Trophoblast cell (in vitro differentiated cells and primary cell): ENCODE results near the gene ARAF.

Experiments used
- DNase-seq, 2 donors: peaks; one replicate each; pipeline ENCODE4 v3.0.0-alpha.2; 2016
- H2AFZ ChIP-seq: 2 replicates; pipeline ENCODE4 v1.6.1; 2013; ENCODE audit warnings: low read length, moderate library complexity, mild to moderate bottlenecking; ENCODE audit not compliant: insufficient read depth, poor library complexity
- H2AK5ac ChIP-seq: 2 replicates; pipeline ENCODE4 v1.6.1; 2013; ENCODE audit warnings: mild to moderate bottlenecking, low read length
- H2BK120ac ChIP-seq: 2 replicates; pipeline ENCODE4 v1.6.1; 2013; ENCODE audit warnings: low read length, mild to moderate bottlenecking, moderate library complexity; ENCODE audit not compliant: insufficient read depth, poor library complexity
- H2BK12ac ChIP-seq: 2 replicates; pipeline ENCODE4 v1.6.1; 2013; ENCODE audit warnings: mild to moderate bottlenecking, low read length, moderate library complexity
- H2BK5ac ChIP-seq: 2 replicates; pipeline ENCODE4 v1.6.1; 2013; ENCODE audit warnings: low read length, low read depth, moderate library complexity, mild to moderate bottlenecking; ENCODE audit not compliant: poor library complexity
- H3K14ac ChIP-seq: 2 replicates; pipeline ENCODE4 v1.6.1; 2013; ENCODE audit warnings: mild to moderate bottlenecking, low read length
- H3K18ac ChIP-seq: 2 replicates; pipeline ENCODE4 v1.6.1; 2013; ENCODE audit warnings: mild to moderate bottlenecking, low read length
- H3K23ac ChIP-seq: 2 replicates; pipeline ENCODE4 v1.6.1; 2013; ENCODE audit warnings: low read length
- H3K27ac ChIP-seq: 2 replicates; pipeline ENCODE4 v1.5.1; 2013; ENCODE audit warnings: low read depth, mild to moderate bottlenecking, inconsistent platforms, low read length, moderate library complexity
- H3K27me3 ChIP-seq: 2 replicates; pipeline ENCODE4 v1.6.1; 2013; ENCODE audit warnings: inconsistent platforms, mild to moderate bottlenecking, low read length, moderate library complexity; ENCODE audit not compliant: insufficient read depth
- H3K36me3 ChIP-seq, 2 experiments: 1 replicate in 1 of 2; 2 replicates in 1 of 2; pipeline ENCODE4 v1.6.1; 2013; ENCODE audit warnings: low read length in 2 of 2, mild to moderate bottlenecking in 2 of 2, moderate library complexity in 1 of 2; ENCODE audit not compliant: insufficient read depth in 2 of 2, control insufficient read depth in 1 of 2
- H3K4ac ChIP-seq: 2 replicates; pipeline ENCODE4 v1.6.1; 2013; ENCODE audit warnings: low read depth, mild to moderate bottlenecking, low read length, moderate library complexity
- H3K4me1 ChIP-seq, 2 experiments: 1 replicate in 1 of 2; 2 replicates in 1 of 2; pipeline ENCODE4 v1.6.1; 2013; ENCODE audit warnings: low read length in 2 of 2, mild to moderate bottlenecking in 2 of 2, moderate library complexity in 1 of 2; ENCODE audit not compliant: insufficient read depth in 2 of 2, control insufficient read depth in 1 of 2
- H3K4me2 ChIP-seq: 2 replicates; pipeline ENCODE4 v1.6.1; 2013; ENCODE audit warnings: inconsistent platforms, mild to moderate bottlenecking, low read length, moderate library complexity
- H3K4me3 ChIP-seq: 2 replicates; pipeline ENCODE4 v1.5.1; 2013; ENCODE audit warnings: mild to moderate bottlenecking, low read depth, low read length, inconsistent platforms
- H3K79me1 ChIP-seq: one replicate; pipeline ENCODE4 v1.6.1; 2013; ENCODE audit warnings: low read length
- H3K79me2 ChIP-seq: 2 replicates; pipeline ENCODE4 v1.6.1; 2013; ENCODE audit warnings: low read length, mild to moderate bottlenecking; ENCODE audit not compliant: control insufficient read depth, insufficient read depth, poor library complexity
- H3K9ac ChIP-seq: 2 replicates; pipeline ENCODE4 v1.6.1; 2013; ENCODE audit warnings: mild to moderate bottlenecking, low read length
- H3K9me3 ChIP-seq: 2 replicates; pipeline ENCODE4 v1.6.1; 2013; ENCODE audit warnings: low read depth, mild to moderate bottlenecking, control low read depth, inconsistent platforms, low read length; ENCODE audit not compliant: insufficient read depth
- H4K12ac ChIP-seq: 2 replicates; pipeline ENCODE4 v1.6.1; 2013; ENCODE audit warnings: low read depth, mild to moderate bottlenecking, low read length, moderate library complexity
- H4K8ac ChIP-seq: 2 replicates; pipeline ENCODE4 v1.6.1; 2013; ENCODE audit warnings: low read depth, mild to moderate bottlenecking, low read length, moderate library complexity
- H4K91ac ChIP-seq: one replicate; pipeline ENCODE4 v1.6.1; 2013; ENCODE audit warnings: low read depth, mild to moderate bottlenecking, low read length, moderate library complexity
- WGBS: extraction: QIAGEN DNeasy Blood & Tissue Kit; methylation state at CpG from one replicate; pipeline ENCODE4 v1.1.7; 2013; ENCODE audit warnings: missing lambda C conversion rate; ENCODE audit not compliant: insufficient read length, insufficient coverage; ENCODE audit errors: extremely low coverage; 5-methylcytosine and 5-hydroxymethylcytosine counted together

Gene ARAF

DNA sequence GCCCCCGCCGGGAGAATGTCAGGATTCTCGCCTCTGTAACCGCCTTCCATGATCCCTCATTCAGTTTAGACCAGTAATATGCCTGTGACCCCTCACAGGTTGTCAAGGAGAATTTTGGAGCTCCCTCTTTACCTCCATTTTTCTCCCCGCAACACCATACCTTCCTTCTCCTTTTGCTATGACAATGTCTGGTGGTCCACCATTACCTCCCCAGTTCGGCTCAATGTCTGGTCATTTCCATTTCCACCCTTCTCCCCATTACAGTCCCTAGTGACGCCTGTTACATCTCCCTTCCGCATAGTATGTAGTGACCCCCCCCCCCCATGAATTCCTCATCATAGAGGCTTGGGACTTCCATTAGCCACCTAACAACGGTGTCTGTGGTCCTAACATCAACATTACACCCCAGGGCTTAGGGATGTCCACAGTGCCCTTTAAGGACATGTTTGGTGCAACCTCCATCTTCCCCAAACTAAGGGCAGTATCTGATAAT, 700 bp downstream of the ARAF start:
- Histone ChIP-seq H2BK12ac (no peak overlapping the region), H3K23ac (no peak overlapping the region), H4K12ac (no peak overlapping the region), H3K9me3 (no peaks in the 10 kb centered on the region), H3K18ac (peak overlapping the region; percentile 59), H3K27ac (no peak overlapping the region), H4K8ac (no peak overlapping the region), H3K4me2 (peak overlapping the region; percentile 93), H3K79me2 (peaks cover 2% of the 10 kb centered on the region), H4K91ac (peak overlapping the region; percentile 2), H3K4me3 (peak overlapping the region; percentile 92), H2BK5ac (no peak overlapping the region), H2BK120ac (no peak overlapping the region), H3K4ac (peak overlapping the region; percentile 1), H3K9ac (peak overlapping the region; percentile 80), H2AFZ (no peak overlapping the region), H3K27me3 (no peaks in the 10 kb centered on the region), H3K36me3 (peaks cover 15 to 23% of the 10 kb centered on the region in 2 experiments), H2AK5ac (no peak overlapping the region), H3K79me1 (peaks cover 8% of the 10 kb centered on the region), H3K14ac (no peak overlapping the region), H3K4me1 (peaks cover 3% of the 10 kb centered on the region in 2 experiments)
- no CpG with 5 or more reads among the region's 9 CpGs for WGBS
- DNase-seq, result no peak

DNA sequence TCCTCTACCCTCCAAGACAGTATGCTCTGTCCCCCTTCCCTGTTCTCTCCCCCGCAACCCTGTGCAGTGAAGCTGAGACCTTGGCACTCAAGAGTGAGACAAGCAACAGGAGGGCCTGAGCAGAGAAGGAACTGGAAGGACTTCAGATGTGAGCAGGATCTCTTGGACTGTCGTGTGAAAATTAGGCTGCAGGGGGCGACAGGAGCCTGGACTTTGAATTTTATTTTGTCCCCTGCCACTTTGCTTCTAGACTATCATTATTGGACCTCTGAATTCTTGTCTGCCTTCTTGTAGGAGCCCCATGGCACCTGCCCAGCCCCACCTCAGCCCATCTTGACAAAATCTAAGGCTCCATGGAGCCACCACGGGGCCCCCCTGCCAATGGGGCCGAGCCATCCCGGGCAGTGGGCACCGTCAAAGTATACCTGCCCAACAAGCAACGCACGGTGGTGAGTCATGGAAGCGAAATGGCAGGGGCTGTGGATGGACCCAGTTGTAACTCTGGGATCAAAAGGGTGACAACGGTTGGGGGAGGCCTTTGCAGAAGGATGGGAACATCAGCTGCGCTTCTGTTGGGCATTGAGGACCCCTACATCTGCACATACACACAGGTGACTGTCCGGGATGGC, 1.7 kb downstream of the ARAF start:
- H3K4me1 ChIP-seq, result peaks cover 3% of the 10 kb centered on the region in 2 experiments

DNA sequence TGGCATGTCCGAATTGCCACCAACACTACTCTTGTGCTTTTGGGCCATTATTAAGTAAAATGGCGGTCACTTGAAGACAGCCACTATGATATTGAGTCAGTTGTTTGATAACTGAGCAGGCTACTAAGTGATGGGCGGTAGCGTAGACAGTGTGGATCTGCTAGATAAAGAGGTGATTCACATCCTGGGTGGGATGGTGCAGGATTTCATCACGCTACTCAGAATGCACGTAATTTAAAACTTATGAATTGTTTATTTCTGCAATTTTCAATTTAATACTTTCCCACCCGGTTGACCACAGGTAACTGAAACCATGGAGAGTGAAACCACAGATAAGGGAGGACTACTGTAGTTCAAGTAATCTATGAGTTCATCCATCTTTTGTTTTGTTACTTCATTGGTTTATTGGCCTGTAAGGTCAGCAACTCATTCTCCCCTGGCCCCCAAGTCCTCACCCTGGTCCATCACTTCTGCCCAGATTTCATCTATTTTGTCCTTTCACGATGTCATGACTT, 2.9 kb downstream of the ARAF start:
- no peak overlapping the region for H2BK120ac ChIP-seq
- WGBS, result no CpG with 5 or more reads among the region's 8 CpGs
- no peaks in the 10 kb centered on the region for H3K9me3 ChIP-seq
- no peak overlapping the region for H3K27ac ChIP-seq
- no peak overlapping the region for H2AK5ac ChIP-seq
- H3K4me2 ChIP-seq, result no peak overlapping the region
- no peak overlapping the region for H4K91ac ChIP-seq
- no peak overlapping the region for H4K12ac ChIP-seq
- no peak overlapping the region for H3K23ac ChIP-seq
- no peak overlapping the region for H4K8ac ChIP-seq
- peaks cover 26 to 38% of the 10 kb centered on the region in 2 experiments for H3K36me3 ChIP-seq
- H2BK5ac ChIP-seq, result no peak overlapping the region
- no peak overlapping the region for H3K4ac ChIP-seq
- H3K27me3 ChIP-seq, result no peaks in the 10 kb centered on the region
- no peak for DNase-seq
- no peak overlapping the region for H2BK12ac ChIP-seq
- H3K4me3 ChIP-seq, result no peak overlapping the region
- H3K4me1 ChIP-seq, result peaks cover 3% of the 10 kb centered on the region in 2 experiments
- H3K9ac ChIP-seq, result no peak overlapping the region
- H3K18ac ChIP-seq, result no peak overlapping the region
- no peak overlapping the region for H2AFZ ChIP-seq
- H3K79me1 ChIP-seq, result peaks cover 8% of the 10 kb centered on the region
- H3K79me2 ChIP-seq, result peaks cover 2% of the 10 kb centered on the region
- H3K14ac ChIP-seq, result no peak overlapping the region

More for the DNA sequence above, 1.7 kb downstream of the ARAF start:
- Histone ChIP-seq H3K4ac (no peak overlapping the region), H3K27me3 (no peaks in the 10 kb centered on the region), H4K12ac (no peak overlapping the region), H2AFZ (no peak overlapping the region), H2AK5ac (no peak overlapping the region), H3K9ac (no peak overlapping the region), H2BK12ac (no peak overlapping the region), H3K79me2 (peaks cover 2% of the 10 kb centered on the region), H3K79me1 (peaks cover 8% of the 10 kb centered on the region), H3K27ac (no peak overlapping the region), H3K4me2 (no peak overlapping the region), H3K18ac (no peak overlapping the region), H3K4me3 (no peak overlapping the region), H2BK120ac (no peak overlapping the region), H3K23ac (no peak overlapping the region), H3K14ac (no peak overlapping the region), H4K8ac (no peak overlapping the region), H4K91ac (no peak overlapping the region), H3K36me3 (peaks cover 21 to 32% of the 10 kb centered on the region in 2 experiments), H2BK5ac (no peak overlapping the region), H3K9me3 (no peaks in the 10 kb centered on the region)
- DNase-seq, result peak in 1 of 2 donors; percentile 19
- no CpG with 5 or more reads among the region's 13 CpGs for WGBS

DNA sequence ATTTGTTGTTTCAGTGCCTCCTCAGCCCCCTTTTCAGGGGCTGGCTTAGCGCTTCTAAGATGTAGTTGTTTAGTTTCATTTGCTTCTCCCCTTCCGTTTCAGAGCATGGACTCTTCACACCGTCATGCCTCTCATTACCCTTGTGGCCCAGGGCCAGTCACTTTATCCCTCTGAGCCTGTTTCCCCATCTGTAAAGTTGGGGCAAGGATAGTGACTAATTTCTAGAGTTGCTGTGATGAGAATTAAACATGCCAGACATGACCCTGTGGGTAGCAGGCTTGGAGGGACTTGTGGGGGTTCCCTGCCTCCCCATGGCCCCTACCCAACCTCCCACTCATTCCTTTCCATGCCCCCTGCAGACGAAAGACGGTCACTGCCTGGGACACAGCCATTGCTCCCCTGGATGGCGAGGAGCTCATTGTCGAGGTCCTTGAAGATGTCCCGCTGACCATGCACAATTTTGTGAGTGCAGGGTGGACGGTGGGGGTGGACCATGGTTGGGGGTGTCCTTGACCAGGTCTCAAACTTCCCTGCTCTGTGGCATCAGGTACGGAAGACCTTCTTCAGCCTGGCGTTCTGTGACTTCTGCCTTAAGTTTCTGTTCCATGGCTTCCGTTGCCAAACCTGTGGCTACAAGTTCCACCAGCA, 3.6 kb downstream of the ARAF start:
- WGBS, result no CpG with 5 or more reads among the region's 12 CpGs
- H2BK120ac ChIP-seq, result no peak overlapping the region
- no peak overlapping the region for H2BK5ac ChIP-seq
- no peaks in the 10 kb centered on the region for H3K27me3 ChIP-seq
- peaks cover 3% of the 10 kb centered on the region in 2 experiments for H3K4me1 ChIP-seq
- H2AK5ac ChIP-seq, result no peak overlapping the region
- H3K79me2 ChIP-seq, result peaks cover 2% of the 10 kb centered on the region
- no peak overlapping the region for H3K4ac ChIP-seq
- no peak overlapping the region for H3K4me2 ChIP-seq
- H4K12ac ChIP-seq, result no peak overlapping the region
- no peak for DNase-seq
- H3K79me1 ChIP-seq, result peaks cover 8% of the 10 kb centered on the region
- H3K4me3 ChIP-seq, result no peak overlapping the region
- no peak overlapping the region for H3K18ac ChIP-seq
- H3K9me3 ChIP-seq, result no peaks in the 10 kb centered on the region
- no peak overlapping the region for H3K9ac ChIP-seq
- no peak overlapping the region for H4K8ac ChIP-seq
- H2BK12ac ChIP-seq, result no peak overlapping the region
- no peak overlapping the region for H3K27ac ChIP-seq
- no peak overlapping the region for H4K91ac ChIP-seq
- H3K14ac ChIP-seq, result no peak overlapping the region
- H2AFZ ChIP-seq, result no peak overlapping the region
- H3K36me3 ChIP-seq, result peaks cover 33 to 45% of the 10 kb centered on the region in 2 experiments
- H3K23ac ChIP-seq, result no peak overlapping the region
